Anterior cingulate cortex (tissue), 58 donors: ENCODE data around the gene IDH2.

ENCODE experiments used
- DNase-seq, 58 donors: peaks; one replicate each; lab custom pipeline; 2025; lab: John Stamatoyannopoulos, UW

IDH2 gene

GRCh38 chr15:90067953-90068606, 34.2 kb downstream of the IDH2 start:
- DNase-seq, result no peak

- no peak for DNase-seq
Measured at GRCh38 chr15:90067181-90067952, 34.9 kb downstream of the IDH2 start.

GRCh38 chr15:90065682-90066049, 36.6 kb downstream of the IDH2 start:
- no peak for DNase-seq

GRCh38 chr15:90064911-90065681, 37.2 kb downstream of the IDH2 start:
- DNase-seq, result peak in 9 of 58 donors; percentile 12 to 39 (median 24)

- peak in 17 of 58 donors; percentile 18 to 53 (median 34) for DNase-seq
Measured at GRCh38 chr15:90063770-90064247, 38.5 kb downstream of the IDH2 start.

- peak in 2 of 58 donors; percentile 17 to 32 for DNase-seq
Measured at GRCh38 chr15:90062973-90063769, 39.1 kb downstream of the IDH2 start.

GRCh38 chr15:90062462-90062932, 39.8 kb downstream of the IDH2 start:
- DNase-seq, result peak in 1 of 58 donors; percentile 19

- DNase-seq, result peak in 12 of 58 donors; percentile 12 to 58 (median 36)
Measured at GRCh38 chr15:90062023-90062442, 40.2 kb downstream of the IDH2 start.

GRCh38 chr15:90060797-90061196, 41.5 kb downstream of the IDH2 start:
- DNase-seq, result no peak

- DNase-seq, result peak in 36 of 58 donors; percentile 19 to 71 (median 37)
Measured at GRCh38 chr15:90059208-90059985, 42.9 kb downstream of the IDH2 start.

- DNase-seq, result no peak
Measured at GRCh38 chr15:90058775-90059174, 43.5 kb downstream of the IDH2 start.

- DNase-seq, result no peak
Measured at GRCh38 chr15:90058308-90058707, 44.0 kb downstream of the IDH2 start.

- no peak for DNase-seq
Measured at GRCh38 chr15:90056529-90056928, 45.7 kb downstream of the IDH2 start.

- no peak for DNase-seq
Measured at GRCh38 chr15:90055182-90055581, 47.1 kb downstream of the IDH2 start.

- DNase-seq, result no peak
Measured at GRCh38 chr15:90054618-90055097, 47.6 kb downstream of the IDH2 start.

GRCh38 chr15:90053685-90054466, 48.4 kb downstream of the IDH2 start:
- DNase-seq, result no peak

- no peak for DNase-seq
Measured at GRCh38 chr15:90051874-90052273, 50.4 kb downstream of the IDH2 start.
